Effector CD8-positive, alpha-beta T cell (primary cell): ENCODE results near the gene MROH7.

ENCODE experiments used
- DNase-seq: peaks from one replicate; lab custom pipeline; 2025; lab: John Stamatoyannopoulos, UW

MROH7 gene

DNA sequence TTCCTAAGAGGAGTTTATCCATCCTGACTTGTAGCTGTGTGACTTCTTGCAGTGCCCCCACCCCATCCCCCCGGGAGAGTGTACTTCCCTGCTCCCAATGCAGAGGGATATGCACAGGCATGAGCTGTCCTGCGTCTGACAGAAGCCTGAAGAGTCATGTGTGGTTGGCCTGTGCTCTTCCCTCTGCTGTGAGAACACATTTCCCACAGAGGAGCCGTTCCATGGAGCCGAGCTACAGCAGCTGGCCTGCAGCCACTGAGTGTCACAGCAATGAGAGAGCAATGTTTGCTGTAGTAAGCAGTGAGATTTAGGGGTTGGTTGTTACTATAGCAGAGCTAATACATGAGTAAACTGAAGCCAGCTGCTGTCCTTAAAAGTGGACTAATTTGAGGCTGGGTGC, 100.7 kb downstream of the MROH7 start:
- DNase-seq = no peak

DNA sequence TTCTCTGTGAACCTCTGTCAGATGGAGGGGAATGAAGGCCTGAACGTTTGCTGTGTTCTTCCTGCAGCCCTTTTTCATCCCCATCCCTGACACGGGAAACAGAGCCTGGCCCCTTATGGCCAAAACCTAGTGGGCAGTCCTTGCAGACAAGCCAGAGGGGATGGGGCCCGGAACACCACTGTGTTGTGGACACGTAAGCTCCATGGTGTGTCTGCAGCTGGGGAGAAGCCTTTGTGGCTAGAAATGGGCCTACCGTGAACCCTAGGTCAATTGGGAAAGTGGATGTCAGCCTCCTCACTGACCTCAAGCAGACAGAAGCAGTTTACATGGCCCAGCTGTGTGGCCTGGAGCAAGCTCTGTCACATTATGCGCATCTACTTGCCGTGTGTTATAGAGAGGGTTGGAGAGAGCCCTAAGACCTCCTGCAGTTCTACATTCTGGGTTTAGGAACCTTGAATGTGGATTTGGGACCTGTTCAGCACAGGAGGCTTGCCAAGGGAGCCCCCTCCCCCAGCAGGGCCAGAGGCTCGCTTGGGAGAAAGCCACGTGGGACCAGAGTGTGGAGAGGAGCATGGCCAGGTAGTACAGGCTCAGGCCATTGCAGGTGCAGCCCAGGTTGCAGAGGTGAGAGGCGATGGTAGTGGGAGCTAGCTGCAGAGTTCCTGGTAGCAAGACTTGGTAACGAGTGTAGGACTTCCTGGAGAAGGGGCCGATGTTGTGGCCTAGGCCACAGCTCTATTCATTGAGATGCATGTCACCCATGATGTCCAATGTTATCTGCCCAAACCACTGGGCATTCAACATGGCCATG, 102.0 kb downstream of the MROH7 start:
- no peak for DNase-seq

GRCh38 chr1:54744696-54745095, 103.1 kb downstream of the MROH7 start:
- no peak for DNase-seq

DNA sequence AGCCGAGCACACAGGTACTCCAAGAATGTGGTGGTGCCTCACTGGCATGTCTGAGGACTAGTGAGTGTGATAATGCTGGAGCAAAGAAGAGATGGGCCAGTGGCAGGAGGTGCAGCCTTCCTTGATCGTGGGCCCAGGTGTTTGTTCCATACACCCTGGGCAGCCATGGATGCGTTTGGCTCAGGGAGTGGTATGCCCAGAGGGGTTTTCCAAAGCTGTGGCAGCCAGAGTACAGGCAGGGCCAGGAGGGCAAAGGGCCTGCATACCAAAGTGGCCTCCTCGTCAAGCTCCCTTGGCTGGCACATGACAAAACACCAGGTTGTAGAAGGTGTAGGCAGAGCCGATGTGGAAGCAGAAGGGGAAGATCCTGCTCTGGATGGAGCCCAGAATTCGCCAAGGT, 103.7 kb downstream of the MROH7 start:
- no peak for DNase-seq

DNA sequence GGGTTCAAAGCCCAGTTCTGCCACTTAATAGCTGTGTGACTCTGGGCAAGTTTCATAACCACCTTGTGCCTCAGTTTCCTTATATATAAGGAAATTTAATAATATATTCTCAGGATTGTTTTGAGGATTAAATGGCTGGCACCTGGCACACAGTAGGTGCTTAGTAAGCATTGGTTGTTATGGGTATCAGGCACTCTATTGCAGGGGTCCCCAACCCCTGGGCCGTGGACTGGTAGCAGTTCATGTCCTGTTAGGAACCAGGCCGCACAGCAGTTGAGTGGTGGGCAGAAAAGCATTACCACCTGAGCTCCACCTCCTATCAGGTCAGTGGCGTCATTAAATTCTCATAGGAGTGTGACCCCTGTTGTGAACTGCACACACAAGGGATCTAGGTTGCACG, 104.3 kb downstream of the MROH7 start:
- no peak for DNase-seq

GRCh38 chr1:54748094-54748835, 106.7 kb downstream of the MROH7 start:
- no peak for DNase-seq

- no peak for DNase-seq
These were observed 109.0 kb downstream of the MROH7 start for GRCh38 chr1:54750596-54750995.

GRCh38 chr1:54751426-54751825, 109.8 kb downstream of the MROH7 start:
- no peak for DNase-seq

DNA sequence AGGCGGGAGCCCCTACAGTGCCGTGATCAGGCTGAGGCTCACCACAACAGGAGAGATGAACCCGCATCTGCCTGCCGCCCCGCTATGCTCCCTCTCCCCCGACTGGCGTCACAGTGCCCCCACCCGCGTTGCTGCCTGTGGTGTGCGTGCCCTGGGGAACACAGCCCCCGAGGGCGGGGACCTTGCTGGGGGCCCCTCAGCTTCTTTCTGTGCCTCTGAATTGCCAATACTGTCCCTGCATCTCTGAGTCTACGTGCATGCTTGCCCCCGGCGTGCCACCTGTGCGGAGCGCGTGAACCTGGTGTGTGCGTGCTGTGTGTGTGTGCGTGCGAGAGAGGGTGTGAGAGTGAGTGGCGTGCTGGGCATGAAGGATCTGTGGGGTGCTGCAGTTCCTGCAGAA, 112.5 kb downstream of the MROH7 start:
- no peak for DNase-seq

GRCh38 chr1:54754486-54755285, 113.1 kb downstream of the MROH7 start:
- DNase-seq = no peak

- no peak for DNase-seq
These were observed 116.2 kb downstream of the MROH7 start for GRCh38 chr1:54757833-54758232.

- no peak for DNase-seq
These were observed 117.2 kb downstream of the MROH7 start for GRCh38 chr1:54758678-54759348.
